Activated naive CD4-positive, alpha-beta T cell treated with anti-CD3 and anti-CD28 coated beads, Interleukin-2, amount 50 U/mL, for 16 hours (primary cell): ENCODE measurements around the gene LCTL.

ENCODE experiments used
- DNase-seq: peaks from one replicate; pipeline ENCODE4 v3.0.0-alpha.2; 2020

Gene LCTL

GRCh38 chr15:66565741-66566144 is at the start of gene LCTL:
Gene LCTL (minus strand): TSS chr15:66565998. CDS start chr15:66565365, 633 bp downstream.
- no peak for DNase-seq

- no peak for DNase-seq
These were observed 49.4 kb upstream of the LCTL start for GRCh38 chr15:66614951-66615760.

- DNase-seq = no peak
These were observed 48.7 kb upstream of the LCTL start for GRCh38 chr15:66614456-66614855.

GRCh38 chr15:66613743-66614142 is 47.9 kb upstream of the LCTL start:
- no peak for DNase-seq

- no peak for DNase-seq
These were observed 45.7 kb upstream of the LCTL start for GRCh38 chr15:66611257-66612053.

- DNase-seq = no peak
These were observed 44.1 kb upstream of the LCTL start for GRCh38 chr15:66609876-66610275.

- DNase-seq = no peak
These were observed 43.1 kb upstream of the LCTL start for GRCh38 chr15:66608881-66609280.

- DNase-seq = no peak
These were observed 42.4 kb upstream of the LCTL start for GRCh38 chr15:66608159-66608558.

GRCh38 chr15:66603301-66604179 is 37.7 kb upstream of the LCTL start:
- DNase-seq = peak; percentile 66

- DNase-seq = no peak
These were observed 35.7 kb upstream of the LCTL start for GRCh38 chr15:66601521-66601920.

- DNase-seq = no peak
These were observed 34.4 kb upstream of the LCTL start for GRCh38 chr15:66600240-66600627.

GRCh38 chr15:66599536-66600239 is 33.9 kb upstream of the LCTL start:
- DNase-seq = no peak

- DNase-seq = no peak
These were observed 32.5 kb upstream of the LCTL start for GRCh38 chr15:66598095-66598815.

- no peak for DNase-seq
These were observed 30.2 kb upstream of the LCTL start for GRCh38 chr15:66595931-66596545.

GRCh38 chr15:66595332-66595731 is 29.5 kb upstream of the LCTL start:
- no peak for DNase-seq

- no peak for DNase-seq
These were observed 29.0 kb upstream of the LCTL start for GRCh38 chr15:66594836-66595235.

GRCh38 chr15:66594344-66594743 is 28.5 kb upstream of the LCTL start:
- DNase-seq = no peak

- DNase-seq = no peak
These were observed 27.5 kb upstream of the LCTL start for GRCh38 chr15:66593219-66593780.

GRCh38 chr15:66592505-66593218 is 26.9 kb upstream of the LCTL start:
- DNase-seq = no peak

GRCh38 chr15:66591322-66591862 is 25.6 kb upstream of the LCTL start:
- DNase-seq = no peak
